Activated CD8-positive, alpha-beta memory T cell treated with anti-CD3 and anti-CD28 coated beads, Interleukin-2, amount 50 U/mL, for 1 hour (primary cell): ENCODE results near the gene CCDC28B.

ENCODE experiments used
- DNase-seq: peaks from one replicate; pipeline ENCODE4 v3.0.0-alpha.2; 2020; ENCODE audit errors: extremely low read depth

Gene CCDC28B

DNA sequence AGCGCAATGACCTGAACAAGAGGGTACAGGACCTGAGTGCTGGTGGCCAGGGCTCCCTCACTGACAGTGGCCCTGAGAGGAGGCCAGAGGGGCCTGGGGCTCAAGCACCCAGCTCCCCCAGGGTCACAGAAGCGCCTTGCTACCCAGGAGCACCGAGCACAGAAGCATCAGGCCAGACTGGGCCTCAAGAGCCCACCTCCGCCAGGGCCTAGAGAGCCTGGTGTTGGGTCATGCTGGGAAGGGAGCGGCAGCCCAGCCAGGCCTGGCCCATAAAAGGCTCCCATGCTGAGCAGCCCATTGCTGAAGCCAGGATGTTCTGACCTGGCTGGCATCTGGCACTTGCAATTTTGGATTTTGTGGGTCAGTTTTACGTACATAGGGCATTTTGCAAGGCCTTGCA is 5.4 kb upstream of the CCDC28B start:
- no peak for DNase-seq

DNA sequence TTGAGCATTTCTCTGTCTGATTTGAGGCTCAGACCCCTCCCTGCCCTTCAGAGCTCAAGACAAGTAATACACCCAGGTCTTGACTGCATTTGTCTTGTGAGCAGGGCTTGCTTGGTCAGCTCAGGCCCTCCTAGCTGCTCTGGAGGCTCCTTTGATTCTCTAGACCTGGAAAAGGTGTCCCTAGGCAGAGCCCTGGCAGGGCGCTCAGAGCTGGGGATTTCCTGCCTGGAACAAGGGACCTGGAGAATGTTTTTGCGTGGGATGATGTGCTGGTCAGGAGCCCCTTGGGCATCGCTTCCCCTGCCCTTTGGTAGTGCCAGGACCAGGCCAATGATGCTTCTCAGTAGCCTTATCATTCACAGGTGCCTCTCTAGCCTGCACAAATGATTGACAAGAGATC is 4.9 kb upstream of the CCDC28B start:
- DNase-seq: no peak

DNA sequence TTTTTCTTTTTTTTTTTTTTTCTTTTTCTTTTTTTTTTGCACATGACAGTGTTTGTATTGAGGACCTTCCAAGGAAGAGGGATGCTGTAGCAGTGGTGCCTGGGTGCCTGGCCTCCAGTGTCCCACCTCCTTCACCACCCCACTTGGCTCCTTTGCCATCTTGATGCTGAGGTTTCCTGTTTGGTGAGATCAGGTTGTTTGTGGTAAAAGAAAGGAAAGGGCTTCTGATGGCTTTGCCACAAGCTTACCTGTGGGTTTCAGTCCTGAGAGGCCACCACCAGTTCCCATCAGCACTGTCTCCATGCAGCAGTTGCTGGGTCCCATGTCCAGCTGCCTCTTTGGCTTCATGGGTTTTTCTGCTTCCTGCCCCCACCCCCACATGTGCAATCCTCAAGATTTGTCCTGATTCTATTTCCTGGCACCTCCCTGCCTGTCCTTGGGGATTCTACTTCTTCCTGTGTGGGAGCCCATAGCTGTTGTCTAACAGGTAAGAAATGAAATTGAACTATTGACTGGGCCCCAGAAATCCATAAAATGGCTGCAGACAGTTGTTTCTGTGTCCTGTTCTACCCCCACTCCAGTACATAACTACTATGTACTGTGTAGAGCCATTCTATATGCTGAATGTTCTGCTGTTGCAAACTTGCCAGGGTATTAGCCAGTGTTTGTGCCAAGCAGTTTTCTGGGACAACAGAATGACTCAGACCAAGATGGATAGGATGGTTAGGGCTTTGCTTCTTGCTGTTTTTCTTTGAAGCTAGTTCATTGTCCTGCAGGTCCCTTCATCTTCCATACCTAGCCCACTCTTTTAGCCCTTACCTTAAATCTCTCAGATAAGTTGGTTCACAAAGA is 4.2 kb upstream of the CCDC28B start:
- DNase-seq: no peak

DNA sequence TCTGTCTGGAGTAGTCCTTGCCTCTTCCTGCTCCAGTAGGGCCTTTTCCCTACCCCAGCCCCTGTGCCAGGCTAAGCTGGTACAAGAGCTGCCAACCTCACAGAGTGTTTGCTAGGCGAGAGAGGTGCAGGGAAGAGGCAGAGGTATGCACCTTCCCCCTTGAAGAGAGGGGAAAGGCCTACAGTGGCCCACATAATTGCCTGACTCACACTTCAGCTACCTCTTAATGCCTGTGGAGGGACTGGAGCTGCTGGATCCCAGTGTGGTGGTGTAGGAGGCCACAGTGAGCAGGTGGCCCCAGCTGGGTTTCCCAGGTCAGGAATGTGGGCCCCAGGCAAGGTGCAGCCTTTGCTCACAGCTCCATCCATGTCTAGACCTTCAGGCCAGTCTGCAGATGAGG is 3.3 kb upstream of the CCDC28B start:
- no peak for DNase-seq

DNA sequence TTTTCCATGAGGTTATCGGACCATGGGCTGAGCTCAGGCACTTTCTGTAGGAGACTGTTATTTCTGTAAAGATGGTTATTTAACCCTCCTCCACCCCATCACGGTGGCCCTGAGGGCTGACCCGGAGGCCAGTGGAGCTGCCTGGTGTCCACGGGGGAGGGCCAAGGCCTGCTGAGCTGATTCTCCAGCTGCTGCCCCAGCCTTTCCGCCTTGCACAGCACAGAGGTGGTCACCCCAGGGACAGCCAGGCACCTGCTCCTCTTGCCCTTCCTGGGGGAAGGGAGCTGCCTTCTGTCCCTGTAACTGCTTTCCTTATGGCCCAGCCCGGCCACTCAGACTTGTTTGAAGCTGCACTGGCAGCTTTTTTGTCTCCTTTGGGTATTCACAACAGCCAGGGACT is 2.6 kb upstream of the CCDC28B start:
- no peak for DNase-seq

DNA sequence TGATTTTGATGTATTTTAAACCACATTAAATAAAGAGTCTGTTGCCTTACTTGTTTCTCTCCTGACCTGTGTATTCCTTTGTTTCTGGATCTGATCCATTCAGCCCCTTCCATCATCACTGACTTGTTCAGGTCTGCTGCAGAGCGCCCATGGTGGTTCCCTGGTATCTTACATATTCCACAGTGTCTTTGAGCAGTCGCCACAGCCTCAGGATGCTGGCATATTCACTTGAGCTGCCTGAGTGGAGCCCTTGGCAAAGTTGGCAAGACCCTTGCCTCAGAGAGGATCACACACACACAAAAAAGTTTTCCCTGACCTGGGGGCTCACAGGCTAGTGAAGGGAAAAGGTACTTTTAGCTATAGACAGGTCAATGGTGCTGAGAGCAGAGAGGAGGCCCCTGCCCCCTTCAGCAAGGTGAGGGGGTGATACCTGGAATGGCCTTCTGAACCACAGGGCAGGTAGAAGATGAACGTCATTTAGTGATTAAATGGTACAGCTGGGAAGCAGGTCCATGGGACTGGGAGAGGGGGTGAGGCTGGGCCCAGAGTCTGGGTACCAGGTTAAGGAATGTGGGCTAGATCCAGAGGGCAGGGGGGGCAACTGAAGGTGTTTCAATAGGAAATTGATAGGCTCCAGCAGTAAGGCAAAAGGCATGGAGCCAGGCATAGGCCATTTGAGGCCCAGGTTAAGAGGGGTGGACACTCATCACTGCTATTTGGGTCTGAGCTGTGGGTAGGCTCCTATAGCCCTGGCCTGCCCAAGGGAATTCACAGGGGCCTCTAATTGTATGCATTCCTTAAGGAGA is 2.0 kb upstream of the CCDC28B start:
- no peak for DNase-seq

DNA sequence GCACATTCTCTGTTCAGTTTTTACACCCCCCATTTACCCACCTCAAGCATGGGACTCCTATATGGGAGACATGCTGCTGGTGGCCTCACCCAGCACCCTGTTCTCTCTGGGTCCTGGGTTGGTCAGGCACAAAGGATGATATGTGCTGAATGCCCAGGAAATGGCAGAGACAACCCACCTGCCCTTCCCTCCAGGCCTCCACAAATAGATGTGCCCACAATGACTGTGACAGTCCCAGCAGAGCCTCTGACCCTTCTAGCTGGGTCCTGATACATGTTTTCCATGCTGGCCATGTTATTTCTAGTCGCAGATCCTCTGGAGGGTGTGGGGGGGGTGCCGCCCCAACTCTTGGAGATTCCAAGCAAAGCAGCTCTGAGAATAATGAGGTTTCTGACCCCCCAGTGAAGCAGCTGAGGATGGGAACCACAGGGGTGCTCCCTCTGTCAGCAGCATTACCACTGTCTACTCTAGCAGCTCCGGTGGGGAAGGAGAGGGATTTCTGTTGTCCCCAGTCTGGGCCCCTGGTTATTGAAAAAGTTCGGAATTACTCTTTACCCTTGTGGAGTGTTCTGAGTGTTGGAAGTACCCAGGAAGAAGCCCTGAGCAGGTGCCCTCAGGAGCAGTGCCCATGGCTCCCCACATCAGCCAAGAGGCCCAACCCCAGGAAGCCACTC is 1.2 kb upstream of the CCDC28B start:
- DNase-seq: no peak

DNA sequence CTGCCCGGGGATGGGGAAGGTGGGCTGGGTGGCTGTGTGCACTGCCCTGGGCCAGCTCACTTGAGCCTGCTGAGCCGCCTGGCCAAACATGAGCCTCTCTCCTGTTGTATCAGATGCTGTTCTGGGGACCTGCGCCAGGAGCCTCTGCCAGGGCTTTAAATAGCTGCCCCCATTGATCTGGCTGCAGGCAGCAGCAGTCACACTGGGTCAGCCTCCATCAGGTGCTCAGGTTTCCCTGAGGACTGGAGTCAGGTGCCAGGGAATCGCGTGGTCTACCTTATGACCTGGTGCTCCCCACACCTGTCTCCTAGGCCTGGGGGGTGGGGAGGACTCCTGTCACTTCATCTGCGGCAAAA is 700 bp upstream of the CCDC28B start:
- no peak for DNase-seq

DNA sequence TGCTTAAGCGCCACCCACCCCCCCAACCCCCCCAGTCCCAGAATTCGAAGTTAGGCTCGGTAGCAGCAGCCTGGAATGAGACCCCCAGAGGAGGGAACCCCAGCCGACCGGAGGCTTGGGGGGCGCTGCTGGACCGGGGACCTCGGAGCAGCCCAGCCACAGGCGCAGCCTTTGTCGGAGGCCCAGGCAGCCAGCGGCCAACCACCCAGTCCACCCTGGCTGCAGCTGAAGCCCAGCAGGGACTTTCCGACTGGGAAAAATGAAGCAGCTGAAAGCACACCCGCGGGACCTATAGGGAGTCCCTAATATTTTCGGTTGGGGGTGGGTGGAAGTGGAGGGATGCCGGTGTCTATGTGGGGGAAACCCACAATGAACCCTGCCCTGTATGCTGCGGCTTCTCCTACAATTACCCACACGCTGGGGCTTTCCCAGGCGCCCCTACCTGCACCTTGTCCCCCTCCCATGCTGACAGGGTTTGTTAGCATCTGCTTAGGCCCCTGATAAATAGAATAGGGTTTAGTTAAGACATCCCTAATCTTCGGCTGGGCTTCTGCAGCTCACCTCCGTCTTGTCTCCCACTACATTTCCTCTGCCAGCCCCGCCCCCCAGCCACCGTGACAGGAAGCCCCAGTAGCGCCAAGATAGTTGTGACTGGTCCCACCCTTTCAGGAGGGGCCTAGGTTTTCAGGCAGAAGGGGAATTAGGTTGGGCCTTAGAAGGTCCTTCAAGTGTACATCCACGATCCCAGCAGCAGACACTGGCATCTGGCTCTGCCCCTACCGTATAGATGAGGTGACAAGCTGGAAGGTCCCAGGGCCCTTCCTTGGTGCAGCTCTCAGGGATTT is 838 bp downstream of the CCDC28B start:
- peak; percentile 54 for DNase-seq

DNA sequence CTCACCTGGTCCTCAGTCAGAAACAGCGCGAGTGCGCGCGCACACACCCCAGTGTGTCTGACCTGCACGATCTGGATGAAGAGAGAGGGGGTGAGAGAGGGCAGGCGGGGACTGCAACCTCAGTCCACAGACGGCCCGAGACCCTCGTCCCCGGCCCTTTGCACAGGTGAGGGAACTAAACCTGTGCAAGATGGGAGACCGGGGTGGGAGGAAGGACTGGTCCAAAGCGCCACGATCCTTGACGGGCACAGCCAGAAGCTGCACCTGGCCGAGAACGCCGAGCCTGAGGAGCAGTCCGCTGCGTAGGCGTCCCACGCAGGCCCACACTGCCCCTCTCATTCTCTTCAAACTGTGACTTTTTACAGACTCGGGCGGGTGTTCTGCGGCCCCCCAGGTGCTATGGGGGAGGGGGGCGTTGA is 4.6 kb downstream of the CCDC28B start:
- no peak for DNase-seq

DNA sequence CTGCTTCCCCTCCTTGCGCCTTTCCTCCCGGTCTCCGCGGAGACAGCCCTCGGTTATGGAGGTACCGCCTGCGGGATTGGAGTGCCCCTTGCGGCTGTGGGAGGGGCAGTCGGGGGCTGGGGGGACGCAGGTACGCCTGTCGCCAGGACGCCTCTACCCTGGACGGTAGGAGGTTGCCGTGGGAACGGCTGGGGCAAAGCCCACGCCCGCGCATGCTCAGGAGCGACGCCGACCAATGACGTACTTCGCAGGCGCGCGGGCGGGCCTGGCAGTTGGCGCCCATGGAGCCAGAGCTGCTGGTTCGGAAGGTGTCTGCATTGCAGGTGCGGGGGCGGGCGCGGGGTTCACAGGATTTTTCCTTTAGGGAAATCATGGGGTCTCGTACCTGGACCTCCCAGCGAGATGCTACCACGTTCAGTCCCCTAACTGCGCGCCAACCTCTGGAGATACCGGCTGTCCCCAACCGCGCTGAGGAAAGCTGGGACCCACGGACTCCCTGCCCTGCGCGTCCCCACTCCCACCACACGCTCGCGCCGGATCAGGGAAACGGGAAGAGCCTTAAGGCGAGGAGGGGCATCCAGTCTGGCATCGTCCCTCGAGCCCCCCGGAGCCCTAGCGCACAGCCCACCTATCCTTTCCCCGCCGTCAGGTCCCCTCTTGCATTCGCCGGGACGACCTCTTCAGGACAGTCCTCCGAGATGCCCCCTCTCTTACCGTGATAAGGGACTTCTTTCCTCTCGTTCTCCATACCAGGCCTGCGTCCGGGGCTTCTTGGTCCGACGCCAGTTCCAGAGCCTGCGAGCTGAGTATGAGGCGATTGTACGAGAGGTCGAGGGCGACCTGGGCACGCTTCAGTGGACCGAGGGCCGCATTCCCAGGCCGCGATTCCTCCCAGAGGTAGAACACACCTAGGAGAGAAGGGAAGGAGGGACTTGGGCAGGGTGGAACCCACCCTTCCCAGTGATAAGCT is 5.3 kb downstream of the CCDC28B start, which contains the start of gene IQCC:
Gene IQCC (plus strand): TSS at position 271 of the 970 bp plus-strand sequence. CDS start 11 bp downstream, at position 282.
- DNase-seq: peak; percentile 68

DNA sequence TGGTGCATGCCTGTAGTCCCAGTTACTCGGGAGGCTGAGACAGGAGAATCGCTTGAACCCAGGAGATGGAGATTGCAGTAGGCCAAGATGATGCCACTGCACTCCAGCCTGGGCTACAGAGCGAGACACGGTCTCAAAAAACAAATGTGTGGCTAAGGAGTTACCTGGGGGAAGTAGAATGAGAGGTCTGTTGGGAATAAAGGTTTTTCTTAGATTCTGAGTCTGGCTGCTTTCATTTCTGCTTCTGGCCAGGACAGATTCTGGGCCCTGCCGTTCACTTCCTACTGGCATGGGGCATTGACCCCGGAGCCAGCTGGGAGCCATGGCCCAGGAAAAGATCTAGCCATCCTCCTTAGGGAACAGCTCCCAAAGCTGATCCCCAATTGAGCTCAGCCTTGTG is 8.1 kb downstream of the CCDC28B start:
- no peak for DNase-seq

DNA sequence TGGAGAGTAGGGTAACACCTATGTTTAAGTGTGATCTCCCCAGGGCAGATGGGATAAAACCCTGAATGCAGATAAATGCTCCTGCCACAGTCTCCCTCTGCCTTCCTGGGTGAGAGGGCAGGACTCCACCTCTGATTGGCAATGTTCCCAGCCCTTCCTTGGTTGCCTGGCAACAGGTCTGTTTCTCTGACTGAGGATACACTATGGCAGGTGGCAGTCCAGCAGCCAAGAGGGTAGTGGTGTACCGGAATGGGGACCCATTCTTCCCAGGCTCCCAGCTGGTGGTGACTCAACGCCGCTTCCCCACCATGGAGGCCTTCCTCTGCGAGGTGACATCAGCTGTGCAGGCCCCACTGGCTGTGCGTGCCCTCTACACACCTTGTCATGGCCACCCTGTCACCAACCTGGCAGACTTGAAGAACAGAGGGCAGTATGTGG is 8.5 kb downstream of the CCDC28B start, which contains the start of gene DCDC2B:
Gene DCDC2B (plus strand): TSS at position 199 of the 438 bp plus-strand sequence. CDS start 5 bp downstream, at position 204.
- DNase-seq: no peak

DNA sequence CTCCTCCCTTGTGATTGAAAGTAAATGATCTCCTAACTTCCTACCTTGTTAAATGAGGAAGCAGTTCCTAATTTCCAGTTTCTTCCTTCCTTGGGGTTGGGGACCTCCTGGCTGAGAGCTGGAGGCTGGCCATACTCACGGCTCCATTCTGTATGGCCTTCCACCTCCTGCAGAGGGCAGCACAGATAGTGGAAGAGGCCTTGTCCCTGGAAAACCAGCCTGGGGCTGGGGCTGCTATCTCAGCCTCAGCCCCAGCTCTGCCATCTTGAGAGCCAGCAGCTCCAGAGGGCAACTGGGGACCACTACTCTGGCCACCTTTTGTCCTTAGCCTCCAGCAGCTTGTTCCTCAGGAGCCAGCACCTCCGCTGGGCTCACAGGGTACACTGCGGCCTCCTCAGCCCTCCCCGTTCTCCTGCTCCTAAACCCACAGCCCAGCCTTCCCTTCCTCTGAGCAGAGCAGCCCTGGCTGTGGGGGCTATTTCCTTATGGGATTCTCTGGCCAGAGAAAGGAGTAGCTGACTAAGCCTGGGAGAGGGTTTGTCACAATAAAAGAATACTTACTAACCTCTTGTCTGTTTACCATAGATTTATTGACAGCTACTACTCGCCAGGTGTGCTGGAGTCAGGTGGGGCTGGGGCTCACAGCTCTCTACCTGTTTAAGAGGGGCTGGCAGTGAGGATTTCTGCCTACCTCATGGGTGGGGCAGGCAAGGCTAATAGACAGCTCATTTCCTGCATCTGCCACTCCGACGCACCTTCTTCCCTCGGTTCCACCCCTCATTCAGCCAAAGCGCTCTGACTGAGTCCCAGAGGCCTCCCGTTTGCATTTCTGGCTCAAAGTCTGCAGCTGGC is 15.5 kb downstream of the CCDC28B start:
- no peak for DNase-seq

DNA sequence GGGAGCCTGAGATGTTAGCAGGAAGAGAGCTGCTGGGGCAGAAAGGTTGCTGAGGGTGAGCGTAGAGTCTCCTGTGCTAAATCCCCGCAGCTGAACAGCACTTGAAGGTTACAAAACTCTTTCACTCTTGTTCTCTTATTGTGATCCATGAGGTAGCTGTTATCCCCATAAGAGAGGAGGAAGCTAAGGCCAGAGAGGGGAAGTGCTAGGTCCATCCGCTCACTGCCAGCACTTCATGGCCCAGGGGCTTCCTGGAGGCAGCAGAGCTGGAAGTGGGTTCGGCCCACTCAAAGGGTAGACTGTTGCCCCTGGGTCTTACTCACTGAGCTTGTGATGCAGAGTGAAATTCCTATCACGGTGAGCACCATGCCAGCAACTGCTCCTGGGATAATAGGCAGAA is 16.2 kb downstream of the CCDC28B start:
- no peak for DNase-seq

DNA sequence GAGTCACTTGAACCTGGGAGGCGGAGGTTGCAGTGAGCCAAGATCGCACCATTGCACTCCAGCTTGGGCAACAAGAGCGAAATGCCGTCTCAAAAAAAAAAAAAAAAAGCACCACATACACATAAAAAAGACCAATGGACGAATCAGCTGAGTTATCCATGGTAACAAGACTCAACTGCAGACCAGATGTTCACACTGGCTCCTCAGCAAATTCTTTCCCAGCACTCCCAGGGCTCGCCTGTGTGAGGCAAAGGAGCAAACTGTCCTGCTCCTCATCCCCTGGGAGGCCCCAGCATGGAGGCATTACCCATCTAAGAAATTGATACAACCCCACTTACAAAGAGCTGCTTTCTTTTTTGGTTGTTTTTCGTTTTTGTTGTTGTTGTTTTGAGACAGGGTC is 18.6 kb downstream of the CCDC28B start:
- no peak for DNase-seq

DNA sequence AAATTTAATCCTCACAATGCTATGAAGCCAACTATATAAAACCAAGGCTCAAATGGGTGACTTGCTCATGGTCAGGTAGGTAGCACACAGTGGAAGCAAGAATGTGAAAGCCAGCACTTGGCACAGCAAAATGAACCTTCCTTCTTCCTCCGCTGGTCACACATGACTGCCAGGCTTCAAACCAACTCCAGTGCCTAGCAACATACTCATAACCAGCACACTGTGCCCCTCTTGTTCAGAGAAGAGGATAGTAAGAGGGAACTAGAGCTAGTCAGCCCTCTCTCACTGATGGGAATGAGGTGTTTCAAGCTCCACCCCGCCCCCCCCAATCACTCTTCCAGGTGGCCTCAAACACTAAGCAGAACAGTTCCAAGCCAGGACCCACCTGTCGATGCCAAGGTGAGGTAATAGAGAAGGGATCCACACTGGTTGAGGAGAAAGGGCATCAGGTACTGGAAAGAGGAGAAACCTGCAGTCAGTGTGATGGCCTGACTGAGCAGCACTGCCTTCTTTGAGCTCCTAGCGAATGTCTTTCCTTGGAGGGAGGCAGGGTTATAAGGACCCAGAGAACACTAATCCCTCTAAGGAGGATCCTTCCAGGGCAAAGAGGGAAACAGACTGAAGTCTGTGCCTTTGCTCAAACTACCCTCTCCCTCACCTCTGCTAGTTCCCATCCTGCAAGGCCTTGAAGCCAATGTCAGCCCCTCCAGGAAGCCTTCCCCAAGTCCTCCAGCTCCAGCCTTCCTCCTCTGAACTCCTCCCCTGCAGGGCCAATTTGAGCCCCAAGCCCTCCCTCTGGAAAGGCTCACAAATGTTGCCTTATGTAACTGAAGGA is 20.6 kb downstream of the CCDC28B start:
- DNase-seq: no peak

DNA sequence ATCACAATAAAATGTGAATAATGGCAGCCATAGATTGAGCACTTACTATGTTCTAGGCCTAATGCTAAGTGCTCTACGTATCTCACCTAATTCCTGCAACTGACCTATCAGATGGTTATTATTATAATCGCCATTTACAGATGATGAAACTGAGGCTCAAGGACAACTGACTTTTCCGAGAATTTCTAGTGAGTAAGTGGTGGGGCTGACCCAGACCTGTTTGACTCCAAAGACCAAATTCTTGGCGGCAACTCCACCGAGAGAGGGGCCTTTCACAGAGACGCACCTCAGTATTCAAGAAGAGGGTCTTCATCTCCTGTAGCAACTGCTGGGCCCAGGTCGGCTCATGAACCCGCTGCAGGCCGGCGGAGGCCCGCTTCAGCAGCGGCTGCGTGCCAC is 21.2 kb downstream of the CCDC28B start:
- no peak for DNase-seq
